Large intestine (tissue), 3 donors: ENCODE results near the gene SRGAP1. TPM values are rescaled to one million over a fixed set of nuclear protein-coding genes. Genes with fewer than 3 reads are reported as not detected.
A peak's percentile ranks its signal among the peaks of the same experiment; 100 is the strongest.

Experiments
- DNase-seq, 2 donors: peaks; one replicate each; pipeline versions ENCODE4 v3.0.0 to v3.0.0-alpha.2; 2013
- H3K27ac ChIP-seq: one replicate; pipeline ENCODE4 v1.5.1; 2013; ENCODE audit warnings: low read length
- H3K27me3 ChIP-seq: 2 replicates; pipeline ENCODE4 v1.6.1; 2013; ENCODE audit warnings: low read length; ENCODE audit not compliant: control insufficient read depth, insufficient read depth
- H3K36me3 ChIP-seq: 2 replicates; pipeline ENCODE4 v1.6.1; 2013; ENCODE audit warnings: low read length; ENCODE audit not compliant: control insufficient read depth, insufficient read depth
- H3K4me1 ChIP-seq: one replicate; pipeline ENCODE4 v1.6.1; 2013; ENCODE audit warnings: low read length; ENCODE audit not compliant: control insufficient read depth, insufficient read depth
- H3K4me3 ChIP-seq: one replicate; pipeline ENCODE4 v1.5.1; 2013; ENCODE audit warnings: low read length
- H3K9me3 ChIP-seq: one replicate; pipeline ENCODE4 v1.6.1; 2013; ENCODE audit warnings: mild to moderate bottlenecking, low read depth, low read length, moderate library complexity; ENCODE audit not compliant: control insufficient read depth
- WGBS: methylation state at CpG from one replicate; pipeline ENCODE4 v1.1.5; 2013; ENCODE audit warnings: low lambda C conversion rate; ENCODE audit not compliant: insufficient coverage; 5-methylcytosine and 5-hydroxymethylcytosine counted together
- polyA plus RNA-seq: library from polyadenylated mRNA; unstranded; fragments of 120-200 nt; gene quantifications from one replicate; pipeline ENCODE4 v1.2.1, GENCODE V29; 2013

The SRGAP1 gene
- polyA plus RNA-seq, 1 donor = 8.6 TPM

- 100% methylated on average over 1 of the region's 4 CpGs for WGBS
- Histone ChIP-seq H3K4me3 (no peak overlapping the region), H3K4me1 (no peaks in the 10 kb centered on the region), H3K27ac (no peak overlapping the region), H3K9me3 (no peaks in the 10 kb centered on the region), H3K36me3 (no peaks in the 10 kb centered on the region), H3K27me3 (no peaks in the 10 kb centered on the region)
- no peak for DNase-seq
Observed at GRCh38 chr12:63904653-63905052, 60.2 kb downstream of the SRGAP1 start.

- Histone ChIP-seq H3K4me1 (no peaks in the 10 kb centered on the region), H3K4me3 (no peak overlapping the region), H3K27ac (no peak overlapping the region), H3K36me3 (no peaks in the 10 kb centered on the region), H3K27me3 (no peaks in the 10 kb centered on the region), H3K9me3 (no peaks in the 10 kb centered on the region)
- no CpG with 5 or more reads among the region's 4 CpGs for WGBS
- no peak for DNase-seq
Observed at GRCh38 chr12:63905544-63905943, 61.0 kb downstream of the SRGAP1 start.

DNA sequence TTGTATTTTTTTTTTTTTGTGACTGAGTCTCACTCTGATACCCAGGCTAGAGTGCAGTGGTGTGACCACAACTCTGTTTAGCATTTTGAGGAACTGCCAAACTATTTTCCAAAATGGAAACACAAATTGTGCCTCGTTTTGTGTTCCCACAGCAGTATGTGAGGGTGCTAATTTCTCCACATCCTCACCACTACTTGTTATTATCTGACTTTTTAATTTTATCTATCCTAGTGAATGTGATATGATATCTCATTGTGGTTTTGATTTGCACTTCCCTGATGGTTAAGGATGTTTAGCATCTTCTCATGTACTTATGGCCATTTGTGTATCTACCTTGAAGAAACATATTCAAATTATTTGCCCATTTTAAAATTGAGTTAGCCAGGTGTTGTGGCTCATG is 62.4 kb downstream of the SRGAP1 start:
- Histone ChIP-seq H3K36me3 (no peaks in the 10 kb centered on the region), H3K27me3 (no peaks in the 10 kb centered on the region), H3K9me3 (no peaks in the 10 kb centered on the region), H3K4me3 (no peak overlapping the region), H3K4me1 (no peaks in the 10 kb centered on the region), H3K27ac (no peak overlapping the region)
- WGBS = no CpG with 5 or more reads among the region's 1 CpG
- no peak for DNase-seq

DNA sequence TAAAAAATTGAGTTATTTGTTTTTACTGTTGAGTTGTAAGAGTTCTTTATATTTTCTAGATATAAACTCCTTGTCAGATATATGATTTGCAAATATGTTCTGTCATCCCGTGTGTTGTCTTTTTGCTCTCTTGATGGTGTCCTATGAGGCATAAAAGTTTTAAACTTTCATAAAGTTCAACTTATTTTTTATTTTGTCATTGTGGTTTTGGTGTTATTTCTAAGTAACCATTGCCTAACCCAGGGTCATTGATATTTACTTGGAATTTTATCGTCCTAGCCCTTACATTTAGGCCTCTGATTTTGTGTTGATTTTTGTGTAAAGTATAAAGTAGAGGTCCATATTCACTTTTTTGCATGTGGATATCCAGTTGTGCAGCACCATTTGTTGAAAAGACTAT is 63.1 kb downstream of the SRGAP1 start:
- Histone ChIP-seq H3K27me3 (no peaks in the 10 kb centered on the region), H3K9me3 (no peaks in the 10 kb centered on the region), H3K4me3 (no peak overlapping the region), H3K4me1 (peaks cover under 1% of the 10 kb centered on the region), H3K27ac (no peak overlapping the region), H3K36me3 (no peaks in the 10 kb centered on the region)
- 100% methylated on average over 2 of the region's 2 CpGs for WGBS
- DNase-seq = no peak

DNA sequence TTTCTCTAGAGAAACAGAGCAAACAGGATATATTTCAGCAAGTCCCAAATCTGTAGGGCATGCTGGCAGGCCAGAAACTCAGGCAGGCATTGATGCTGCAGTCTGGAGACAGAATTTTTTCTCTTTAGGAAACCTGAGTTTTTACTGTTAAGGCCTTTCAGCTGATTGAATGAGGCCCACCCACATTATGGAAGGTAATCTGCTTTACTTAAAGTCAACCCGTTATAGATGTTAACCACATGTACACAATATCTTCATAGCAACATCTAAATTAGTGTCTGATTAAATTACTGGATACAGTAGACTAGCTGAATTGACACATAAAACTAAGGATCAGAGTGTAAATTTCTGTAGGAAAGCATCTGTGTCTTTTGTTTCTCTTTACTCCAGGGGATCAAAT is 65.2 kb downstream of the SRGAP1 start:
- no peaks in the 10 kb centered on the region for H3K36me3 ChIP-seq
- DNase-seq = no peak
- H3K9me3 ChIP-seq = no peaks in the 10 kb centered on the region
- H3K4me3 ChIP-seq = no peak overlapping the region
- H3K27me3 ChIP-seq = no peaks in the 10 kb centered on the region
- WGBS = no CpG with 5 or more reads among the region's 1 CpG
- peaks cover 4% of the 10 kb centered on the region for H3K4me1 ChIP-seq
- no peak overlapping the region for H3K27ac ChIP-seq

DNA sequence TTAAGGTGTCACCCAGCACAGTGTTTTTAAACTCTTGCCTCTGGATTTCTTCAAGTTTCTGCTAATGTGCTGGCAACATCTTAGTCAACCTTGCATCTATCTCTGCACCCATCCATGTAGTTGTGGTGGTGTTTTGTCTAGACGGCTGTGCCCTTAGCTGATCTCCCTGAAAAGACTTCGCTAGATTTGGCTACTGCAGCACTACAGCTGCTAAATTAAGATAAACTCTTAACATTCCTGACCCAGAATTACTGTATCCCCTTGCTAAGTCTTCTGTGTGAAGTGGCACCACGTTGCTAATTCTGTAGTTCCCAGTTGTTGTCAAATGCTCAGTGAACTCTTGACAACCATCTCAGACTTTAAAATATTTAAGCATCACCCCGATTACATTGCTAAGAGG is 66.8 kb downstream of the SRGAP1 start:
- H3K27me3 ChIP-seq = no peaks in the 10 kb centered on the region
- H3K27ac ChIP-seq = no peak overlapping the region
- no peak overlapping the region for H3K4me3 ChIP-seq
- whole genome bisulfite sequencing = 100% methylated on average over 1 of the region's 4 CpGs
- H3K4me1 ChIP-seq = peaks cover 16% of the 10 kb centered on the region
- H3K36me3 ChIP-seq = no peaks in the 10 kb centered on the region
- H3K9me3 ChIP-seq = no peaks in the 10 kb centered on the region
- DNase-seq = no peak

- DNase-seq = no peak
- Histone ChIP-seq H3K27ac (no peak overlapping the region), H3K4me1 (peaks cover 28% of the 10 kb centered on the region), H3K9me3 (no peaks in the 10 kb centered on the region), H3K36me3 (no peaks in the 10 kb centered on the region), H3K27me3 (no peaks in the 10 kb centered on the region), H3K4me3 (no peak overlapping the region)
- WGBS = no CpG with 5 or more reads among the region's 2 CpGs
Observed at GRCh38 chr12:63912651-63913050, 68.2 kb downstream of the SRGAP1 start.

- Histone ChIP-seq H3K4me1 (peaks cover 38% of the 10 kb centered on the region), H3K4me3 (no peak overlapping the region), H3K27ac (peak overlapping the region; percentile 25), H3K27me3 (no peaks in the 10 kb centered on the region), H3K36me3 (no peaks in the 10 kb centered on the region), H3K9me3 (no peaks in the 10 kb centered on the region)
- peak; percentile 31 to 79 for DNase-seq
- 0% methylated on average over 2 of the region's 2 CpGs for WGBS
Observed at GRCh38 chr12:63913929-63914328, 69.4 kb downstream of the SRGAP1 start.

DNA sequence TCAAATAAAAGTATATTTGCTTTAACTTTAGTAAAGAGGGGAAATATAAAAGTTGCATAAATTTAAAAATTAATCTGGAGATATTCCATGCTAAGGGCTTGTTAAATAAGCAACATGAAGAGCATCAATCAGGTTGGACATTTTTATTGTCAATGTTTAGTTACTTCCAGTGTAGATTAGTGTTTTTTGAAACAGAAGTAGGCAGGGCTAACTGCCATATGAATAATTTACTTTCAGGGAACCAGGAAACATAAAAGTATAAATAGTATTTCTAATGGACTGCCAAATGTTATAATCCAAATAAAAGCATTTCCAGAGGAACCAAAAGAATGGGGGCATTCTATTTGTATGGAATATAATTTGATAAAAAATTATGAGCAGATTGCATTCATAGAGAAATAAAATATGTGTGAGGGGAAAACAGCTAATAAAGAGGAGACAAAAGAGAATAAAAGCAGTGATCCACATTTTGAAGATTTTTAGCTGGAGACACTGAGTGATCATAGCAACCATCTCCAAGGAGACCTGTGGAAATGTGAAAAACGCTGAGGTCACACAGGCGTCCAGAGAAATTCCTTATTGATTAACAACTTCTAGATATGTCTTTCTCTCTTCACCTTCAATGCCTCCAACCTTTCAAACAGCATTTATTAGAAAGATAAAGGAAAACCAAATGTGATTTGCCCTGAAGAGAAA is 70.8 kb downstream of the SRGAP1 start:
- Histone ChIP-seq H3K27me3 (no peaks in the 10 kb centered on the region), H3K4me3 (no peak overlapping the region), H3K27ac (peak overlapping the region; percentile 20), H3K36me3 (no peaks in the 10 kb centered on the region), H3K9me3 (no peaks in the 10 kb centered on the region), H3K4me1 (peaks cover 41% of the 10 kb centered on the region)
- DNase-seq = peak in 1 of 2 donors; percentile 24
- WGBS = 30% methylated on average over 2 of the region's 2 CpGs

GRCh38 chr12:63916561-63917476 is 72.3 kb downstream of the SRGAP1 start:
- Histone ChIP-seq H3K9me3 (no peaks in the 10 kb centered on the region), H3K36me3 (no peaks in the 10 kb centered on the region), H3K27me3 (no peaks in the 10 kb centered on the region), H3K27ac (peak overlapping the region; percentile 53), H3K4me3 (no peak overlapping the region), H3K4me1 (peaks cover 41% of the 10 kb centered on the region)
- 88% methylated on average over 6 of the region's 7 CpGs for WGBS
- no peak for DNase-seq
